HepG2 (cell line): ENCODE measurements around the gene YIF1A. TPM values are rescaled to one million over a fixed set of nuclear protein-coding genes. Genes with fewer than 3 reads are reported as not detected.

Experiments
- ATAC-seq: fragments of 200-7000 bp; cut with Tn5 transposase; 3 replicates; pipeline ENCODE4 v1.9.1; 2020; ENCODE audit warnings: mild to moderate bottlenecking, moderate library complexity
- BruUV-seq: library from RNA; stranded (reverse); fragments of 400-500 nt; replicated peaks from 2 replicates; lab custom pipeline; 2021; lab: Mats Ljungman, UMichigan
- CTCF ChIA-PET: fragments of 300-600 bp; formaldehyde crosslinking; extraction: SDS; loops from one replicate; lab custom pipeline; 2021; ENCODE audit warnings: low total read pairs, inconsistent platforms, low intra/inter-chr PET ratio; lab: Yijun Ruan, JAX
- POLR2A ChIA-PET: fragments of 350-600 bp; sonication (Branson Sonifier 250); formaldehyde crosslinking; loops from one replicate; lab custom pipeline; 2020; ENCODE audit warnings: antibody characterized with exemption, inconsistent platforms; lab: Yijun Ruan, JAX
- DNase-seq: peaks from one replicate; pipeline ENCODE4 v3.0.0-alpha.2; 2015; ENCODE audit warnings: low spot score
- FAIRE-seq: peaks from 3 replicates; lab custom pipeline; 2011; peaks lifted over from hg19 to GRCh38; lab: Jason Lieb, UNC
- H2AFZ ChIP-seq: one replicate; pipeline ENCODE4 v1.6.1; 2011; ENCODE audit warnings: low read length, inconsistent platforms
- H3K27ac ChIP-seq: fragments of 300-600 bp; 3 replicates; pipeline ENCODE4 v1.8.0; 2011; ENCODE audit warnings: mixed run types, mild to moderate bottlenecking, mixed read lengths, low read length, inconsistent platforms; ENCODE audit not compliant: insufficient read depth; ENCODE audit errors: extremely low read length
- H3K27me3 ChIP-seq, 2 experiments: fragments of 200-600 bp in 1 of 2; 2 replicates in 1 of 2; 3 replicates in 1 of 2; pipeline versions ENCODE4 v1.6.0 to v1.8.0; 2011; ENCODE audit warnings: low read length in 2 of 2, mild to moderate bottlenecking in 2 of 2, moderate library complexity in 2 of 2, inconsistent platforms in 1 of 2; ENCODE audit not compliant: insufficient read depth in 2 of 2, control insufficient read depth in 1 of 2
- H3K36me3 ChIP-seq, 2 experiments: fragments of 200-600 bp in 1 of 2; replicated peaks in 1 of 2; 2 replicates in 1 of 2; 3 replicates in 1 of 2; pipeline versions ENCODE4 v1.5.1 to v1.8.0; 2011; ENCODE audit warnings: low read length in 2 of 2, inconsistent platforms in 1 of 2; ENCODE audit not compliant: insufficient read depth in 2 of 2, control insufficient read depth in 1 of 2
- H3K4me1 ChIP-seq: 2 replicates; pipeline ENCODE4 v1.5.1; 2012; ENCODE audit warnings: low read length, inconsistent platforms; ENCODE audit not compliant: insufficient read depth
- H3K4me2 ChIP-seq: 2 replicates; pipeline ENCODE4 v1.6.0; 2011; ENCODE audit warnings: low read depth, low read length, inconsistent platforms
- H3K4me3 ChIP-seq, 3 experiments: fragments of 200-600 bp in 1 of 3; sonication (generic), shearing (Covaris generic) in 1 of 3; replicated peaks in 1 of 3; 2 replicates each; pipeline ENCODE4 v1.5.1; 2011 to 2016; ENCODE audit warnings: low read length in 3 of 3, inconsistent platforms in 2 of 3, low read depth in 2 of 3, mild to moderate bottlenecking in 2 of 3, control low read depth in 1 of 3, mixed read lengths in 1 of 3; ENCODE audit not compliant: insufficient read depth in 1 of 3
- H3K79me2 ChIP-seq: one replicate; pipeline ENCODE4 v1.6.1; 2011; ENCODE audit warnings: low read length, inconsistent platforms; ENCODE audit not compliant: insufficient read depth
- H3K9ac ChIP-seq: 2 replicates; pipeline ENCODE4 v1.6.0; 2011; ENCODE audit warnings: mild to moderate bottlenecking, low read depth, low read length, inconsistent platforms; ENCODE audit not compliant: insufficient read depth
- H3K9me3 ChIP-seq: 2 replicates; pipeline ENCODE4 v1.5.1; 2012; ENCODE audit warnings: mild to moderate bottlenecking, low read length
- H4K20me1 ChIP-seq: 2 replicates; pipeline ENCODE4 v1.6.0; 2011; ENCODE audit warnings: inconsistent platforms, mild to moderate bottlenecking, low read length, moderate library complexity; ENCODE audit not compliant: insufficient read depth
- FOXC1 ChIP-seq: sonication (generic); formaldehyde crosslinking; IDR thresholded peaks from 2 replicates; pipeline ENCODE4 v1.8.0; 2022; ENCODE audit warnings: mild to moderate bottlenecking, missing genetic modification reagents, borderline replicate concordance
- HOMEZ ChIP-seq: IDR thresholded peaks from 2 replicates; pipeline ENCODE4 v1.6.1; 2016; ENCODE audit warnings: low read depth
- RNF2 ChIP-seq: fragments of 450-650 bp; conservative IDR thresholded peaks from 2 replicates; pipeline ENCODE4 v1.6.1; 2016; ENCODE audit warnings: low read depth
- SRSF4 ChIP-seq: fragments of 200-400 bp; formaldehyde crosslinking; IDR thresholded peaks from one replicate; pipeline ENCODE4 v1.6.1; 2018; ENCODE audit warnings: mild to moderate bottlenecking, low read depth, low read length, moderate library complexity; ENCODE audit not compliant: poor library complexity, severe bottlenecking
- YY1 ChIP-seq: IDR thresholded peaks from 2 replicates; pipeline ENCODE4 v1.6.1; 2011; ENCODE audit warnings: low read length, low read depth, moderate library complexity, mild to moderate bottlenecking; ENCODE audit not compliant: insufficient read depth, insufficient replicate concordance
- WGBS: methylation state at CpG from one replicate; pipeline ENCODE4 v1.1.6; 2017; ENCODE audit warnings: low lambda C conversion rate; 5-methylcytosine and 5-hydroxymethylcytosine counted together
- in situ Hi-C: cut with HindIII; loops from 2 replicates; pipeline ENCODE4 v1.10.0; 2017; ENCODE audit warnings: low pct_unique_long_range_greater_than_20kb; ENCODE audit not compliant: extremely low pct_ligation_motif_present
- intact Hi-C: fragments of 100-400 bp; cut with micrococcal nuclease; formaldehyde crosslinking; loops from one replicate; pipeline ENCODE4 v1.10.0; 2022; ENCODE audit not compliant: unreplicated experiment
- polyA plus RNA-seq, 8 experiments: library from polyadenylated mRNA; depleted of rRNA in 3 of 8; stranded (reverse) in 7 of 8; unstranded in 1 of 8; fragments of >200 nt; fragmentation: Illumina TruSeq in 4 of 8; extraction: Trizol in 4 of 8; gene quantifications; 2 replicates each; pipeline versions ENCODE4 v1.2.1 to v1.2.3, GENCODE V29; 2011 to 2016; ENCODE audit warnings: low read depth in 4 of 8, missing spikeins in 1 of 8, mixed read lengths in 1 of 8; ENCODE audit not compliant: insufficient read depth in 1 of 8
- total RNA-seq, 5 experiments: library from RNA; depleted of rRNA; stranded (reverse); fragments of >200 nt; fragmentation: Illumina TruSeq; extraction: Trizol; gene quantifications; 2 replicates each; pipeline ENCODE4 v1.2.3, GENCODE V29; 2016; ENCODE audit warnings: low read depth in 1 of 5

Gene YIF1A
- total and polyA plus RNA-seq, 2 of the 13 experiments (the other 11 are each of a cell fraction or from before 2014, with no cell fraction given), result 133 to 145 TPM

- TF ChIP-seq FOXC1 (CRISPR knock-in tag) (no peak), YY1 (no peak), SRSF4 (no peak), RNF2 (no peak), HOMEZ (CRISPR knock-in tag) (no peak)
- TF ChIP-seq, all 625 proteins: peak for 0
Measured at GRCh38 chr11:66294626-66295620, 6.0 kb upstream of the YIF1A start.

More at GRCh38 chr11:66294626-66295620, 6.0 kb upstream of the YIF1A start:
- in situ Hi-C loops (loop anchor here (5.0 kb wide), 1 partner anchor 32 kb away; no protein-coding TSS in a partner anchor), intact Hi-C loops (no loop called here)
- FAIRE-seq, result no peak
- 90% methylated on average over 97 of the region's 123 CpGs for WGBS
- Histone ChIP-seq H3K27me3 (peaks cover 3 to 40% of the 10 kb centered on the region in 2 experiments; a peak in 4 of 5 replicates), H4K20me1 (no peaks in the 10 kb centered on the region), H3K4me1 (peaks cover 32% of the 10 kb centered on the region), H3K27ac (no peak overlapping the region), H3K4me3 (no peak overlapping the region), H3K9me3 (no peaks in the 10 kb centered on the region), H2AFZ (no peak overlapping the region), H3K9ac (no peak overlapping the region), H3K79me2 (no peaks in the 10 kb centered on the region), H3K4me2 (no peak overlapping the region), H3K36me3 (no peaks in the 10 kb centered on the region)
- ATAC-seq, result no peak
- no peak for DNase-seq
- BruUV-seq, result no TSS peak
- ChIA-PET CTCF (no interaction called here), POLR2A (interaction anchor here (3.7 kb wide), 1 partner anchor 17 kb away, joined by 13 read pairs; no protein-coding TSS in a partner anchor)
